ENCODE results near the gene PIK3R5.

DNA sequence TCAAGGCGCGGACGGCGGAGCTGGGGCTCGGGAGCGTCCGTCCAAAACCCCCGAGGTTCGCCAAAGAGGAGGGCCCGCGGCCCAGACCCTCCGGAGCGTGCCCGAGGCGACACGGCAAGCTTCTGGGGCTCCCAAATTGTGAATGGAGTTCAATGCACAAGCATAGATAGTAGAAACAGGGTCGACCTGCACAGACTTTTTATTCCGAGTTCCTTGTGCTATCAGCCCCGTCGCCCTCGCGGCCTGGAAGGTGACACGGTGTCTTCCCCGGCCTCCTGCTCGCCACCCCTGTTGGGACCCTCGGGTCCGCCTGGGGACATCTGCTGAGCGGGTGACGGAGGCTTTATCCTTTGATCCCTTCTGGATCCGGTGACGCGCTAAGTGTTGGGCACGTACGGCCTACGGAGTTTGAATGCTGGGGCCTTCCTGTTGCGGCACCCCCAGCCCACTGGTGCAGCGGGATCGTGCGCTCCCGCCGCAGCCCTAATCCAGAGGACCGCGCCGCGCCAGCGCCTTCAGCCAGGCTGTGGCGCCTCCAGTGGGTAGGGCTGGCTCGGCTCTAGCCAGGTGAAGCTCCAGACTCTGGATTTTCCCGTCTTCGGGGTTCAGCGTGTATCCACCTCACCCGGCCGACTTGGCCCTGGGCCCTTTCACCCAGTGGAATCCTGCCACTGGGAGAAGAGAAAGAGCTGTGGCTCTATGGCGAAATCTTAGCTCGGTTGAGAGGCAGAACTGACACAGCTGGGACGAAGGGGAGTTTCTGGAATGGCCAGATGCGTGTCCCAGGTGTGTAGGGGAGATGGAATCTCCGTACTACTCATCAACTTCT is 38.8 kb upstream of the PIK3R5 start:
- TF ChIP-seq, protein P1, sequence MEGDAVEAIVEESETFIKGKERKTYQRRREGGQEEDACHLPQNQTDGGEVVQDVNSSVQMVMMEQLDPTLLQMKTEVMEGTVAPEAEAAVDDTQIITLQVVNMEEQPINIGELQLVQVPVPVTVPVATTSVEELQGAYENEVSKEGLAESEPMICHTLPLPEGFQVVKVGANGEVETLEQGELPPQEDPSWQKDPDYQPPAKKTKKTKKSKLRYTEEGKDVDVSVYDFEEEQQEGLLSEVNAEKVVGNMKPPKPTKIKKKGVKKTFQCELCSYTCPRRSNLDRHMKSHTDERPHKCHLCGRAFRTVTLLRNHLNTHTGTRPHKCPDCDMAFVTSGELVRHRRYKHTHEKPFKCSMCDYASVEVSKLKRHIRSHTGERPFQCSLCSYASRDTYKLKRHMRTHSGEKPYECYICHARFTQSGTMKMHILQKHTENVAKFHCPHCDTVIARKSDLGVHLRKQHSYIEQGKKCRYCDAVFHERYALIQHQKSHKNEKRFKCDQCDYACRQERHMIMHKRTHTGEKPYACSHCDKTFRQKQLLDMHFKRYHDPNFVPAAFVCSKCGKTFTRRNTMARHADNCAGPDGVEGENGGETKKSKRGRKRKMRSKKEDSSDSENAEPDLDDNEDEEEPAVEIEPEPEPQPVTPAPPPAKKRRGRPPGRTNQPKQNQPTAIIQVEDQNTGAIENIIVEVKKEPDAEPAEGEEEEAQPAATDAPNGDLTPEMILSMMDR (IDR thresholded peaks at IDR 0.05), result no peak
- no peak for TF ChIP-seq POLR2AphosphoS5 (IDR thresholded peaks at IDR 0.05)
- TF ChIP-seq EP300 (IDR thresholded peaks at IDR 0.05), result no peak
